NCI-H2107 (cell line): ENCODE data around the gene NEK7.
A peak's percentile ranks its signal among the peaks of the same experiment; 100 is the strongest.

Experiments used
- DNase-seq: peaks from one replicate; lab custom pipeline; 2025; lab: John Stamatoyannopoulos, UW

Gene NEK7

GRCh38 chr1:198143797-198144196 lies 13.0 kb upstream of the NEK7 start:
- no peak for DNase-seq

- DNase-seq = no peak
Observed at GRCh38 chr1:198147216-198147615, 9.6 kb upstream of the NEK7 start.

GRCh38 chr1:198150369-198150768 lies 6.4 kb upstream of the NEK7 start:
- no peak for DNase-seq

GRCh38 chr1:198151688-198152087 lies 5.1 kb upstream of the NEK7 start:
- no peak for DNase-seq

GRCh38 chr1:198153103-198153502 lies 3.7 kb upstream of the NEK7 start:
- DNase-seq = no peak

GRCh38 chr1:198153804-198154203 lies 3.0 kb upstream of the NEK7 start:
- no peak for DNase-seq

- DNase-seq = no peak
Observed at GRCh38 chr1:198155253-198155652, 1.5 kb upstream of the NEK7 start.

GRCh38 chr1:198156111-198156744 lies 570 bp upstream of the NEK7 start:
- DNase-seq = peak; percentile 22

- peak; percentile 93 for DNase-seq
Observed at GRCh38 chr1:198157241-198157846, 546 bp downstream of the NEK7 start.

GRCh38 chr1:198157847-198158725 lies 1.3 kb downstream of the NEK7 start:
- no peak for DNase-seq

- DNase-seq = peak; percentile 93
Observed at GRCh38 chr1:198158735-198159589, 2.2 kb downstream of the NEK7 start.

GRCh38 chr1:198160222-198160621 lies 3.4 kb downstream of the NEK7 start:
- no peak for DNase-seq

GRCh38 chr1:198160946-198161614 lies 4.3 kb downstream of the NEK7 start:
- no peak for DNase-seq

GRCh38 chr1:198161718-198162090 lies 4.9 kb downstream of the NEK7 start:
- no peak for DNase-seq

GRCh38 chr1:198162091-198162767 lies 5.4 kb downstream of the NEK7 start:
- DNase-seq = no peak

GRCh38 chr1:198165927-198166647 lies 9.3 kb downstream of the NEK7 start:
- no peak for DNase-seq

GRCh38 chr1:198166900-198167299 lies 10.1 kb downstream of the NEK7 start:
- no peak for DNase-seq

- no peak for DNase-seq
Observed at GRCh38 chr1:198167436-198167934, 10.7 kb downstream of the NEK7 start.

GRCh38 chr1:198168227-198168626 lies 11.4 kb downstream of the NEK7 start:
- DNase-seq = no peak

- no peak for DNase-seq
Observed at GRCh38 chr1:198169672-198170071, 12.9 kb downstream of the NEK7 start.
